HepG2 (cell line): Measurements from ENCODE around the gene CDR2L. TPM values are rescaled to one million over a fixed set of nuclear protein-coding genes. Genes with fewer than 3 reads are reported as not detected.

Experiments
- ATAC-seq: fragments of 200-7000 bp; cut with Tn5 transposase; 3 replicates; pipeline ENCODE4 v1.9.1; 2020; ENCODE audit warnings: mild to moderate bottlenecking, moderate library complexity
- BruUV-seq: library from RNA; stranded (reverse); fragments of 400-500 nt; replicated peaks from 2 replicates; lab custom pipeline; 2021; lab: Mats Ljungman, UMichigan
- CTCF ChIA-PET: fragments of 300-600 bp; formaldehyde crosslinking; extraction: SDS; loops from one replicate; lab custom pipeline; 2021; ENCODE audit warnings: low total read pairs, inconsistent platforms, low intra/inter-chr PET ratio; lab: Yijun Ruan, JAX
- POLR2A ChIA-PET: fragments of 350-600 bp; sonication (Branson Sonifier 250); formaldehyde crosslinking; loops from one replicate; lab custom pipeline; 2020; ENCODE audit warnings: antibody characterized with exemption, inconsistent platforms; lab: Yijun Ruan, JAX
- DNase-seq: peaks from one replicate; pipeline ENCODE4 v3.0.0-alpha.2; 2015; ENCODE audit warnings: low spot score
- FAIRE-seq: peaks from 3 replicates; lab custom pipeline; 2011; peaks lifted over from hg19 to GRCh38; lab: Jason Lieb, UNC
- H2AFZ ChIP-seq: one replicate; pipeline ENCODE4 v1.6.1; 2011; ENCODE audit warnings: low read length, inconsistent platforms
- H3K27ac ChIP-seq: fragments of 300-600 bp; 3 replicates; pipeline ENCODE4 v1.8.0; 2011; ENCODE audit warnings: mixed run types, mild to moderate bottlenecking, mixed read lengths, low read length, inconsistent platforms; ENCODE audit not compliant: insufficient read depth; ENCODE audit errors: extremely low read length
- H3K27me3 ChIP-seq, 2 experiments: fragments of 200-600 bp in 1 of 2; 2 replicates in 1 of 2; 3 replicates in 1 of 2; pipeline versions ENCODE4 v1.6.0 to v1.8.0; 2011; ENCODE audit warnings: low read length in 2 of 2, mild to moderate bottlenecking in 2 of 2, moderate library complexity in 2 of 2, inconsistent platforms in 1 of 2; ENCODE audit not compliant: insufficient read depth in 2 of 2, control insufficient read depth in 1 of 2
- H3K36me3 ChIP-seq, 2 experiments: fragments of 200-600 bp in 1 of 2; replicated peaks in 1 of 2; 2 replicates in 1 of 2; 3 replicates in 1 of 2; pipeline versions ENCODE4 v1.5.1 to v1.8.0; 2011; ENCODE audit warnings: low read length in 2 of 2, inconsistent platforms in 1 of 2; ENCODE audit not compliant: insufficient read depth in 2 of 2, control insufficient read depth in 1 of 2
- H3K4me1 ChIP-seq: 2 replicates; pipeline ENCODE4 v1.5.1; 2012; ENCODE audit warnings: low read length, inconsistent platforms; ENCODE audit not compliant: insufficient read depth
- H3K4me2 ChIP-seq: 2 replicates; pipeline ENCODE4 v1.6.0; 2011; ENCODE audit warnings: low read depth, low read length, inconsistent platforms
- H3K4me3 ChIP-seq, 3 experiments: fragments of 200-600 bp in 1 of 3; sonication (generic), shearing (Covaris generic) in 1 of 3; replicated peaks in 1 of 3; 2 replicates each; pipeline ENCODE4 v1.5.1; 2011 to 2016; ENCODE audit warnings: low read length in 3 of 3, inconsistent platforms in 2 of 3, low read depth in 2 of 3, mild to moderate bottlenecking in 2 of 3, control low read depth in 1 of 3, mixed read lengths in 1 of 3; ENCODE audit not compliant: insufficient read depth in 1 of 3
- H3K79me2 ChIP-seq: one replicate; pipeline ENCODE4 v1.6.1; 2011; ENCODE audit warnings: low read length, inconsistent platforms; ENCODE audit not compliant: insufficient read depth
- H3K9ac ChIP-seq: 2 replicates; pipeline ENCODE4 v1.6.0; 2011; ENCODE audit warnings: mild to moderate bottlenecking, low read depth, low read length, inconsistent platforms; ENCODE audit not compliant: insufficient read depth
- H3K9me3 ChIP-seq: 2 replicates; pipeline ENCODE4 v1.5.1; 2012; ENCODE audit warnings: mild to moderate bottlenecking, low read length
- H4K20me1 ChIP-seq: 2 replicates; pipeline ENCODE4 v1.6.0; 2011; ENCODE audit warnings: inconsistent platforms, mild to moderate bottlenecking, low read length, moderate library complexity; ENCODE audit not compliant: insufficient read depth
- ARNT ChIP-seq: fragments of 450-650 bp; IDR thresholded peaks from 2 replicates; pipeline ENCODE4 v1.6.1; 2017
- ATRX ChIP-seq: sonication (generic); formaldehyde crosslinking; IDR thresholded peaks from 2 replicates; pipeline ENCODE4 v1.4.0; 2020; ENCODE audit warnings: missing genetic modification reagents, borderline replicate concordance
- EEA1 ChIP-seq: sonication (generic); formaldehyde crosslinking; IDR thresholded peaks from 2 replicates; pipeline ENCODE4 v1.5.1; 2020; ENCODE audit warnings: mild to moderate bottlenecking, missing genetic modification reagents, borderline replicate concordance
- HNF1A ChIP-seq, 2 experiments: sonication (generic) in 1 of 2; formaldehyde crosslinking in 1 of 2; IDR thresholded peaks; 2 replicates each; pipeline versions ENCODE4 v1.4.0 to v1.6.1; 2016 to 2020; ENCODE audit warnings: borderline replicate concordance in 1 of 2, low read depth in 1 of 2, mild to moderate bottlenecking in 1 of 2, missing genetic modification reagents in 1 of 2
- HOXA7 ChIP-seq: sonication (generic); formaldehyde crosslinking; IDR thresholded peaks from 2 replicates; pipeline ENCODE4 v1.8.1; 2022; ENCODE audit warnings: mild to moderate bottlenecking, missing genetic modification reagents, moderate library complexity
- KLF15 ChIP-seq: sonication (generic); formaldehyde crosslinking; IDR thresholded peaks from 2 replicates; pipeline ENCODE4 v1.8.1; 2023; ENCODE audit warnings: borderline replicate concordance, mild to moderate bottlenecking, inconsistent platforms, missing genetic modification reagents, mixed read lengths
- PRDM4 ChIP-seq: sonication (generic); formaldehyde crosslinking; IDR thresholded peaks from 2 replicates; pipeline ENCODE4 v1.9.0; 2021; ENCODE audit warnings: missing genetic modification reagents, borderline replicate concordance
- ZNF253 ChIP-seq: sonication (generic); formaldehyde crosslinking; IDR thresholded peaks from 2 replicates; pipeline ENCODE4 v1.8.0; 2022; ENCODE audit warnings: mild to moderate bottlenecking, missing genetic modification reagents, borderline replicate concordance
- ZNF292 ChIP-seq: sonication (generic); formaldehyde crosslinking; IDR thresholded peaks from 2 replicates; pipeline ENCODE4 v1.8.1; 2022; ENCODE audit warnings: mild to moderate bottlenecking, low read depth, missing genetic modification reagents, borderline replicate concordance
- ZNF383 ChIP-seq: sonication (generic); formaldehyde crosslinking; IDR thresholded peaks from 2 replicates; pipeline ENCODE4 v1.4.0; 2020; ENCODE audit warnings: missing genetic modification reagents, mild to moderate bottlenecking, borderline replicate concordance
- ZNF674 ChIP-seq: sonication (generic); formaldehyde crosslinking; IDR thresholded peaks from 2 replicates; pipeline ENCODE4 v1.5.0; 2020; ENCODE audit warnings: low read depth, mild to moderate bottlenecking, missing genetic modification reagents
- WGBS: methylation state at CpG from one replicate; pipeline ENCODE4 v1.1.6; 2017; ENCODE audit warnings: low lambda C conversion rate; 5-methylcytosine and 5-hydroxymethylcytosine counted together
- in situ Hi-C: cut with HindIII; loops from 2 replicates; pipeline ENCODE4 v1.10.0; 2017; ENCODE audit warnings: low pct_unique_long_range_greater_than_20kb; ENCODE audit not compliant: extremely low pct_ligation_motif_present
- intact Hi-C: fragments of 100-400 bp; cut with micrococcal nuclease; formaldehyde crosslinking; loops from one replicate; pipeline ENCODE4 v1.10.0; 2022; ENCODE audit not compliant: unreplicated experiment
- polyA plus RNA-seq, 8 experiments: library from polyadenylated mRNA; depleted of rRNA in 3 of 8; stranded (reverse) in 7 of 8; unstranded in 1 of 8; fragments of >200 nt; fragmentation: Illumina TruSeq in 4 of 8; extraction: Trizol in 4 of 8; gene quantifications; 2 replicates each; pipeline versions ENCODE4 v1.2.1 to v1.2.3, GENCODE V29; 2011 to 2016; ENCODE audit warnings: low read depth in 4 of 8, missing spikeins in 1 of 8, mixed read lengths in 1 of 8; ENCODE audit not compliant: insufficient read depth in 1 of 8
- total RNA-seq, 5 experiments: library from RNA; depleted of rRNA; stranded (reverse); fragments of >200 nt; fragmentation: Illumina TruSeq; extraction: Trizol; gene quantifications; 2 replicates each; pipeline ENCODE4 v1.2.3, GENCODE V29; 2016; ENCODE audit warnings: low read depth in 1 of 5
- TF ChIP-seq, protein P1 (sequence below): sonication (generic); formaldehyde crosslinking; IDR thresholded peaks from 2 replicates; pipeline ENCODE4 v1.9.0; 2021; ENCODE audit warnings: missing genetic modification reagents, borderline replicate concordance

CDR2L gene
- total and polyA plus RNA-seq, 2 of the 13 experiments (the other 11 are each of a cell fraction or from before 2014, with no cell fraction given): 1.9 to 2.1 TPM

DNA sequence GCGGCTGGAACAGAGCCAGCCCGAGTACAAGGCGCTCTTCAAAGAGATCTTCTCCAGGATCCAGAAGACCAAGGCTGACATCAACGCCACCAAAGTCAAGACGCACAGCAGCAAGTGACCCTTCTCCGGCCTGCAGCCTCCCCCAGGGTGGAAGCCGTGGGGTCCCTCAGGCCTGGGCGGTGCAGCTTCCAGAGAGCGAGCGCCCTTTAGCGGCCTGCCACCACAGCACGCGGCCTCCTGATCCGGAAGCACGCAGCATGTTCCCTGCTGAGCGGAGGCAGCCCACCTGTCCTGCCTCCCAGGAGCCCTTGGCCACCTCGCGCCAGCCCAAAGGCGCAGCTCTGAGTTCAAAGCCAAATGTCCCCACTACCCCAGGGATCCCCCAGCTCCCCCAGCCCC lies 16.5 kb downstream of the CDR2L start:
- intact Hi-C loops: no loop called here
- no peak overlapping the region for H3K27ac ChIP-seq
- FAIRE-seq (no peak), DNase-seq (no peak), ATAC-seq (no peak)
- ChIA-PET POLR2A (interaction anchor here (0.9 kb wide), 1 partner anchor 21 kb away, joined by 3 read pairs; no protein-coding TSS in a partner anchor), CTCF (interaction anchor here (0.8 kb wide), 1 partner anchor 42 kb away, joined by 3 read pairs; no protein-coding TSS in a partner anchor)
- H3K79me2 ChIP-seq: no peaks in the 10 kb centered on the region
- no peaks in the 10 kb centered on the region for H3K9me3 ChIP-seq
- no peaks in the 10 kb centered on the region; a peak in 1 of 5 replicates for H3K27me3 ChIP-seq
- no TSS peak for BruUV-seq
- no peak for TF ChIP-seq ZNF383
- no peak for TF ChIP-seq ZNF292 (CRISPR knock-in tag)
- TF ChIP-seq HNF1A (IDR thresholded peaks at IDR 0.05; ENCODE audit: low read depth): no peak
- TF ChIP-seq HNF1A (CRISPR knock-in tag; IDR thresholded peaks at IDR 0.05; ENCODE audit: borderline replicate concordance): no peak
- TF ChIP-seq ARNT: no peak
- TF ChIP-seq EEA1 (CRISPR knock-in tag): no peak
- TF ChIP-seq HOXA7 (CRISPR knock-in tag): no peak
- TF ChIP-seq ATRX: no peak
- no peak for TF ChIP-seq ZNF674 (CRISPR knock-in tag)
- TF ChIP-seq, protein P1, sequence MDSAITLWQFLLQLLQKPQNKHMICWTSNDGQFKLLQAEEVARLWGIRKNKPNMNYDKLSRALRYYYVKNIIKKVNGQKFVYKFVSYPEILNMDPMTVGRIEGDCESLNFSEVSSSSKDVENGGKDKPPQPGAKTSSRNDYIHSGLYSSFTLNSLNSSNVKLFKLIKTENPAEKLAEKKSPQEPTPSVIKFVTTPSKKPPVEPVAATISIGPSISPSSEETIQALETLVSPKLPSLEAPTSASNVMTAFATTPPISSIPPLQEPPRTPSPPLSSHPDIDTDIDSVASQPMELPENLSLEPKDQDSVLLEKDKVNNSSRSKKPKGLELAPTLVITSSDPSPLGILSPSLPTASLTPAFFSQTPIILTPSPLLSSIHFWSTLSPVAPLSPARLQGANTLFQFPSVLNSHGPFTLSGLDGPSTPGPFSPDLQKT (CRISPR knock-in tag): no peak
- TF ChIP-seq PRDM4 (CRISPR knock-in tag): no peak
- no peak for TF ChIP-seq KLF15 (CRISPR knock-in tag)
- no peak for TF ChIP-seq ZNF253 (CRISPR knock-in tag)
- no peak overlapping the region for H3K9ac ChIP-seq
- H3K4me3 ChIP-seq: no peak overlapping the region
- no peaks in the 10 kb centered on the region for H3K4me1 ChIP-seq
- WGBS: 95% methylated on average over 16 of the region's 19 CpGs
- H3K36me3 ChIP-seq: peaks cover 0 to 2% of the 10 kb centered on the region in 2 experiments; a peak in 2 of 5 replicates
- H3K4me2 ChIP-seq: no peak overlapping the region
- in situ Hi-C loops: no loop called here
- H4K20me1 ChIP-seq: no peaks in the 10 kb centered on the region
- H2AFZ ChIP-seq: no peak overlapping the region
